Lower lobe of right lung (tissue), 2 donors: ENCODE data around the gene DCAF10. TPM values are rescaled to one million over a fixed set of nuclear protein-coding genes. Genes with fewer than 3 reads are reported as not detected.

ENCODE experiments used
- ATAC-seq, 2 donors: fragments of 200-7000 bp; cut with Tn5 transposase; one replicate each; pipeline ENCODE4 v1.9.1; 2020 to 2022; ENCODE audit warnings: mild to moderate bottlenecking in 2 of 2, moderate library complexity in 2 of 2
- DNase-seq: peaks from one replicate; pipeline ENCODE4 v3.0.0-alpha.2; 2020
- H3K27ac ChIP-seq: fragments of 200-600 bp; one replicate; pipeline ENCODE4 v1.8.0; 2022
- H3K27me3 ChIP-seq: fragments of 200-600 bp; one replicate; pipeline ENCODE4 v1.8.0; 2022; ENCODE audit warnings: low read depth
- H3K36me3 ChIP-seq: fragments of 200-600 bp; one replicate; pipeline ENCODE4 v1.8.0; 2022; ENCODE audit warnings: mild to moderate bottlenecking
- H3K4me1 ChIP-seq: fragments of 200-600 bp; one replicate; pipeline ENCODE4 v1.8.0; 2022
- H3K4me3 ChIP-seq: fragments of 200-600 bp; one replicate; pipeline ENCODE4 v1.8.0; 2022; ENCODE audit warnings: mild to moderate bottlenecking
- H3K9me3 ChIP-seq: fragments of 200-600 bp; one replicate; pipeline ENCODE4 v1.8.0; 2022
- intact Hi-C: fragments of 100-400 bp; cut with DNase I; formaldehyde crosslinking; loops from one replicate; pipeline ENCODE4 v1.11.0; 2022
- total RNA-seq: library from RNA; stranded (reverse); fragmentation: NEBNext Ultra II Directional; extraction: Animal tissue kit (Norgen Biotek cat#: 25700); gene quantifications from one replicate; pipeline ENCODE4 v1.2.1, GENCODE V29; 2021
- TF ChIP-seq, protein P1 (sequence below): fragments of 200-600 bp; IDR thresholded peaks from one replicate; pipeline ENCODE4 v1.8.0; 2022; ENCODE audit warnings: antibody characterized with exemption, mild to moderate bottlenecking
- donor health status: DM: no; HTN: yes; CAD: no; lungs with severe emphysema.

DCAF10 gene
- total RNA-seq, 1 donor from 2014 or later = 24.1 TPM

DNA sequence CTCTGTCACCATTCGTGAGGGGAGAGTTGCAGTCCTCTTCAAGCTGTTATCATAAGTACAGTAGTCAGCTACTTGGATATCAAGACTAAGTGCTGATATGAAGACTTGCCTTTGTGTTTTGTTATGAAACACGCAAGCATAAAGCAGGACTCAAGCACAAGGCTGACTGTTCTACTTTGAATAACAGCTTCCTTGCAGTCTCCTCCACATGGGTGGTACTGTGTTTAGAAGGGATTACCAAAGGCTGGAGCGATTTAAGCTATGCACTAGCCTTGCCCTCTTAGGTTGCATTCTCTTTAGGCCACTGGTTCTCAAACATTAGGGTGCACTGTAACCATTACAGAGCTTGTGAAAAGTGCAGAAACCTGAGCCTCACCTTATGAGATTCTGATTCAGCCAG lies 61.9 kb downstream of the DCAF10 start:
- Histone ChIP-seq H3K27me3 (no peaks in the 10 kb centered on the region), H3K36me3 (peaks cover 67% of the 10 kb centered on the region), H3K9me3 (no peaks in the 10 kb centered on the region), H3K27ac (no peak overlapping the region), H3K4me3 (no peak overlapping the region), H3K4me1 (no peaks in the 10 kb centered on the region)
- DNase-seq = no peak
- peak; percentile 46 to 94 for ATAC-seq
- intact Hi-C loops = no loop called here
- TF ChIP-seq, protein P1, sequence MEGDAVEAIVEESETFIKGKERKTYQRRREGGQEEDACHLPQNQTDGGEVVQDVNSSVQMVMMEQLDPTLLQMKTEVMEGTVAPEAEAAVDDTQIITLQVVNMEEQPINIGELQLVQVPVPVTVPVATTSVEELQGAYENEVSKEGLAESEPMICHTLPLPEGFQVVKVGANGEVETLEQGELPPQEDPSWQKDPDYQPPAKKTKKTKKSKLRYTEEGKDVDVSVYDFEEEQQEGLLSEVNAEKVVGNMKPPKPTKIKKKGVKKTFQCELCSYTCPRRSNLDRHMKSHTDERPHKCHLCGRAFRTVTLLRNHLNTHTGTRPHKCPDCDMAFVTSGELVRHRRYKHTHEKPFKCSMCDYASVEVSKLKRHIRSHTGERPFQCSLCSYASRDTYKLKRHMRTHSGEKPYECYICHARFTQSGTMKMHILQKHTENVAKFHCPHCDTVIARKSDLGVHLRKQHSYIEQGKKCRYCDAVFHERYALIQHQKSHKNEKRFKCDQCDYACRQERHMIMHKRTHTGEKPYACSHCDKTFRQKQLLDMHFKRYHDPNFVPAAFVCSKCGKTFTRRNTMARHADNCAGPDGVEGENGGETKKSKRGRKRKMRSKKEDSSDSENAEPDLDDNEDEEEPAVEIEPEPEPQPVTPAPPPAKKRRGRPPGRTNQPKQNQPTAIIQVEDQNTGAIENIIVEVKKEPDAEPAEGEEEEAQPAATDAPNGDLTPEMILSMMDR = no peak

DNA sequence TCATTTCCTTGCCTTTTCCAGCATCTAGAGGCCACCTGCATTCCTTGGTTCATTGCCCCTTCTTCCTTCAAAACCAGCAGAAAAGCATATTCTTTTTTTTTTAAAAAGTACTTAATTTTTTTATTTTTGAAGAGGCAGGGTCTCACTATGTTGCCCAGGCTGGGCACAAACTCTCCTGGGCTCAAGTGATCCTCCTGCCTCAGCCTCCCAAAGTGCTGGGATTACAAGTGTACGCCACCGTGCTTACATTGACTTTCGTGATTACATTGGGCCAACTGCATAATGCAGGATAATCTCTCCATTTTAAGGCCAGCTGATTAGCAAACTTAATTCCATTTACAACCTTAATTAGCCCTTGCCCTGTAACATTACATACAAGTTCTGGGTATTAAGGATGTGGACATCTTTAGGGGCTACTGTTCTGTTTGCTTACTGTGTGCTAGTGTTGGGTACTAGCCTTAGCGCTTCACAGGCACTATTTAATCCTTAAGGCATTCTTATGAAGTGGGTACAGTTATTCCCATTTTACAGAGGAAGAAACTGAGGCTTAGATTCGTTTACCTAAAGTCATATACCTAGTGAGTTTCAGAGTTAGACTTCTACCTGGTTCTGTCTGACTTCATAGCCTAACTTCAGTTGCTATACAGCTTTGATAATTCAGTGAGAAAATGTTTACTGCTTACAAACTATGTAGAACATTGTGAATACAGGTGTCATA lies 69.6 kb downstream of the DCAF10 start:
- DNase-seq (no peak), ATAC-seq (no peak)
- TF ChIP-seq, protein P1 = no peak
- H3K36me3 ChIP-seq = peaks cover 12% of the 10 kb centered on the region
- H3K4me1 ChIP-seq = no peaks in the 10 kb centered on the region
- no peaks in the 10 kb centered on the region for H3K9me3 ChIP-seq
- H3K27me3 ChIP-seq = no peaks in the 10 kb centered on the region
- H3K4me3 ChIP-seq = no peak overlapping the region
- no peak overlapping the region for H3K27ac ChIP-seq
- intact Hi-C loops = no loop called here

GRCh38 chr9:37870799-37871176 lies 70.2 kb downstream of the DCAF10 start:
- TF ChIP-seq, protein P1 = no peak
- H3K27ac ChIP-seq = no peak overlapping the region
- no peaks in the 10 kb centered on the region for H3K27me3 ChIP-seq
- DNase-seq (no peak), ATAC-seq (no peak)
- intact Hi-C loops = no loop called here
- H3K4me3 ChIP-seq = no peak overlapping the region
- H3K36me3 ChIP-seq = peaks cover 8% of the 10 kb centered on the region
- H3K9me3 ChIP-seq = no peaks in the 10 kb centered on the region
- H3K4me1 ChIP-seq = no peaks in the 10 kb centered on the region

- no peak overlapping the region for H3K27ac ChIP-seq
- DNase-seq (no peak), ATAC-seq (no peak)
- no peaks in the 10 kb centered on the region for H3K4me1 ChIP-seq
- intact Hi-C loops = no loop called here
- H3K4me3 ChIP-seq = no peak overlapping the region
- no peaks in the 10 kb centered on the region for H3K9me3 ChIP-seq
- TF ChIP-seq, protein P1 = no peak
- H3K27me3 ChIP-seq = no peaks in the 10 kb centered on the region
- peaks cover 9% of the 10 kb centered on the region for H3K36me3 ChIP-seq
Observed at GRCh38 chr9:37873955-37874354, 73.4 kb downstream of the DCAF10 start.

DNA sequence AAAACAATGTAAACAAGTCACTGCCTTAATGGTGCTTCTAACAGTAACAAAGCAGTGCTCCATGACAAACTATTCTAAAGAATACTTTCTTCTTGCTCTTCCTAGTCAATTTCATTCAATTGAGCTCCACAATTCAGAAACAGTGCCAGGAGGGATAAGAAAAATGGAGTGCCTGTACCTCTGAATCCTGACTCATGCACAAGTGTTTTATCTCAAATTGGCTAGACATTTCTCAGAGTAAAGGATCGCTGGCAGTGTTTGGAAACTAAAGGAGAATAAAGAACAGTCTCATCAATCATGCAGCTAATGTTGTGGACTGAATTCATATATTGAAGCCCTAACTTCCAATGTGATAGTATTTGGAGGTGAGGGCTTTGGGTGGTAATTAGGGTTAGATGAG lies 75.8 kb downstream of the DCAF10 start:
- Histone ChIP-seq H3K27me3 (no peaks in the 10 kb centered on the region), H3K27ac (no peak overlapping the region), H3K36me3 (peaks cover 26% of the 10 kb centered on the region), H3K4me3 (no peak overlapping the region), H3K9me3 (no peaks in the 10 kb centered on the region), H3K4me1 (no peaks in the 10 kb centered on the region)
- intact Hi-C loops = no loop called here
- TF ChIP-seq, protein P1 = no peak
- ATAC-seq (no peak), DNase-seq (no peak)
